ENCODE data around the gene P2RX4.

DNA sequence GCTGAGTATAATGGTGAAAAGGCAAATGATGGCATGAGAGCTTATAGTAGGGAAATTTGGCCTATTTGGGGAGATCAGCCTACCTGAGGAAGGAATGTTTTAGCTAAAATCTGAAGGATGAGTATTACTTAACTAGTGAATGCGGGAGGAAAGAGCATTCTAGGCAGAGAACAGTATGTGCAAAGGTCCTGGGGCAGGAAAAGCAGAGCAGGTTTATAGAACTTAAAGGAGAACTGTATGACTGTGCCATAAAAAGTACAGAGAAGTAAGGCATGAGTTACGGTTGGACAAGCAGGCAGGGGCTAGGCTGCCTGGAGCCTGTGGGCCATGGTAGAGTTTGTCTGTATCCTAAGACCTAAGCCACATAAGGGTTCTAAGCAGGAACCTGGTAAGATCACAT lies 21.7 kb upstream of the P2RX4 start:
- TF ChIP-seq TAF1 (IDR thresholded peaks at IDR 0.05; ENCODE audit: borderline replicate concordance, insufficient read depth, low read length) (no peak), POLR2AphosphoS5 (IDR thresholded peaks at IDR 0.05; ENCODE audit: low read depth, low read length) (no peak), SIN3A (IDR thresholded peaks at IDR 0.05; ENCODE audit: borderline replicate concordance, insufficient read depth, low read length) (no peak), FOXP2 (optimal IDR thresholded peaks at IDR 0.05; ENCODE audit: borderline replicate concordance, extremely low read depth, extremely low read length, insufficient read depth) (no peak)
- TF ChIP-seq, protein P1, sequence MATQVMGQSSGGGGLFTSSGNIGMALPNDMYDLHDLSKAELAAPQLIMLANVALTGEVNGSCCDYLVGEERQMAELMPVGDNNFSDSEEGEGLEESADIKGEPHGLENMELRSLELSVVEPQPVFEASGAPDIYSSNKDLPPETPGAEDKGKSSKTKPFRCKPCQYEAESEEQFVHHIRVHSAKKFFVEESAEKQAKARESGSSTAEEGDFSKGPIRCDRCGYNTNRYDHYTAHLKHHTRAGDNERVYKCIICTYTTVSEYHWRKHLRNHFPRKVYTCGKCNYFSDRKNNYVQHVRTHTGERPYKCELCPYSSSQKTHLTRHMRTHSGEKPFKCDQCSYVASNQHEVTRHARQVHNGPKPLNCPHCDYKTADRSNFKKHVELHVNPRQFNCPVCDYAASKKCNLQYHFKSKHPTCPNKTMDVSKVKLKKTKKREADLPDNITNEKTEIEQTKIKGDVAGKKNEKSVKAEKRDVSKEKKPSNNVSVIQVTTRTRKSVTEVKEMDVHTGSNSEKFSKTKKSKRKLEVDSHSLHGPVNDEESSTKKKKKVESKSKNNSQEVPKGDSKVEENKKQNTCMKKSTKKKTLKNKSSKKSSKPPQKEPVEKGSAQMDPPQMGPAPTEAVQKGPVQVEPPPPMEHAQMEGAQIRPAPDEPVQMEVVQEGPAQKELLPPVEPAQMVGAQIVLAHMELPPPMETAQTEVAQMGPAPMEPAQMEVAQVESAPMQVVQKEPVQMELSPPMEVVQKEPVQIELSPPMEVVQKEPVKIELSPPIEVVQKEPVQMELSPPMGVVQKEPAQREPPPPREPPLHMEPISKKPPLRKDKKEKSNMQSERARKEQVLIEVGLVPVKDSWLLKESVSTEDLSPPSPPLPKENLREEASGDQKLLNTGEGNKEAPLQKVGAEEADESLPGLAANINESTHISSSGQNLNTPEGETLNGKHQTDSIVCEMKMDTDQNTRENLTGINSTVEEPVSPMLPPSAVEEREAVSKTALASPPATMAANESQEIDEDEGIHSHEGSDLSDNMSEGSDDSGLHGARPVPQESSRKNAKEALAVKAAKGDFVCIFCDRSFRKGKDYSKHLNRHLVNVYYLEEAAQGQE (IDR thresholded peaks at IDR 0.05; ENCODE audit: insufficient read depth in 1 of 2, low read depth in 2 of 2, low read length in 2 of 2) = no peak

Data from PFSK-1 (cell line).